WTC11 (cell line): ENCODE data around the gene LRMDA. TPM values are rescaled to one million over a fixed set of nuclear protein-coding genes. Genes with fewer than 3 reads are reported as not detected.

Experiments used
- ATAC-seq: fragments of 200-7000 bp; cut with Tn5 transposase; 2 replicates; pipeline ENCODE4 v1.10.0; 2021; ENCODE audit warnings: mild to moderate bottlenecking, moderate library complexity
- CTCF ChIA-PET: fragments of 300-600 bp; sonication (Branson Sonifier 250); formaldehyde crosslinking; loops from one replicate; lab custom pipeline; 2021; ENCODE audit warnings: antibody characterized with exemption; lab: Charles Lee
- POLR2A ChIA-PET: fragments of 350-600 bp; sonication (Branson Sonifier 250); formaldehyde crosslinking; loops from one replicate; lab custom pipeline; 2021; ENCODE audit warnings: antibody characterized with exemption; lab: Charles Lee
- DNase-seq: peaks from one replicate; pipeline ENCODE4 v3.0.0; 2021; ENCODE audit warnings: low spot score
- H3K27ac Mint-ChIP-seq: 2 replicates; pipeline ENCODE4 v1.8.0; 2021; ENCODE audit warnings: mixed read lengths
- H3K27me3 Mint-ChIP-seq: 2 replicates; pipeline ENCODE4 v1.8.0; 2021; ENCODE audit warnings: low read depth, mild to moderate bottlenecking, moderate library complexity, mixed read lengths
- H3K36me3 Mint-ChIP-seq: 2 replicates; pipeline ENCODE4 v1.8.0; 2021; ENCODE audit warnings: mixed read lengths
- H3K4me1 Mint-ChIP-seq: 2 replicates; pipeline ENCODE4 v1.8.0; 2022; ENCODE audit warnings: mixed read lengths
- H3K4me3 Mint-ChIP-seq: 2 replicates; pipeline ENCODE4 v1.8.0; 2021; ENCODE audit warnings: mild to moderate bottlenecking, moderate library complexity, mixed read lengths
- H3K9me3 Mint-ChIP-seq: 2 replicates; pipeline ENCODE4 v1.8.0; 2021; ENCODE audit warnings: mixed read lengths
- ARID4B ChIP-seq: sonication (generic); formaldehyde crosslinking; IDR thresholded peaks from 2 replicates; pipeline ENCODE4 v1.8.0; 2023; ENCODE audit warnings: missing genetic modification reagents, mild to moderate bottlenecking, borderline replicate concordance
- CREB1 ChIP-seq: sonication (generic); formaldehyde crosslinking; IDR thresholded peaks from 2 replicates; pipeline ENCODE4 v1.8.0; 2023; ENCODE audit warnings: mild to moderate bottlenecking, missing genetic modification reagents
- CREM ChIP-seq: sonication (generic); formaldehyde crosslinking; IDR thresholded peaks from 2 replicates; pipeline ENCODE4 v1.8.1; 2022; ENCODE audit warnings: mild to moderate bottlenecking, missing genetic modification reagents, moderate library complexity
- E2F1 ChIP-seq: sonication (generic); formaldehyde crosslinking; IDR thresholded peaks from 2 replicates; pipeline ENCODE4 v1.8.0; 2022; ENCODE audit warnings: mild to moderate bottlenecking, missing genetic modification reagents
- E2F5 ChIP-seq: sonication (generic); formaldehyde crosslinking; IDR thresholded peaks from 2 replicates; pipeline ENCODE4 v1.8.1; 2022; ENCODE audit warnings: mild to moderate bottlenecking, moderate library complexity, missing genetic modification reagents
- ELF4 ChIP-seq: sonication (generic); formaldehyde crosslinking; IDR thresholded peaks from 2 replicates; pipeline ENCODE4 v1.8.1; 2022; ENCODE audit warnings: low read depth, mild to moderate bottlenecking, moderate library complexity, missing genetic modification reagents
- EMX1 ChIP-seq: fragments of 250-450 bp; sonication (Bioruptor Pico); IDR thresholded peaks from 2 replicates; pipeline ENCODE4 v1.8.0; 2021; ENCODE audit warnings: mild to moderate bottlenecking
- ESRRA ChIP-seq: sonication (generic); formaldehyde crosslinking; IDR thresholded peaks from 2 replicates; pipeline ENCODE4 v1.8.1; 2022; ENCODE audit warnings: mild to moderate bottlenecking, missing genetic modification reagents, borderline replicate concordance
- GABPB1 ChIP-seq: sonication (generic); formaldehyde crosslinking; IDR thresholded peaks from 2 replicates; pipeline ENCODE4 v1.8.1; 2023; ENCODE audit warnings: mild to moderate bottlenecking, missing genetic modification reagents
- GRHL2 ChIP-seq: fragments of 250-450 bp; sonication (Bioruptor Pico); IDR thresholded peaks from 2 replicates; pipeline ENCODE4 v1.8.0; 2022; ENCODE audit warnings: mild to moderate bottlenecking, moderate library complexity; ENCODE audit not compliant: insufficient replicate concordance, severe bottlenecking
- HMGA2 ChIP-seq: fragments of 250-450 bp; sonication (Bioruptor Pico); IDR thresholded peaks from 2 replicates; pipeline ENCODE4 v1.4.0; 2021; ENCODE audit warnings: mild to moderate bottlenecking, moderate library complexity
- IRF1 ChIP-seq: sonication (generic); formaldehyde crosslinking; IDR thresholded peaks from 2 replicates; pipeline ENCODE4 v1.8.0; 2023; ENCODE audit warnings: missing genetic modification reagents
- IRF2 ChIP-seq: sonication (generic); formaldehyde crosslinking; IDR thresholded peaks from 2 replicates; pipeline ENCODE4 v1.8.0; 2022; ENCODE audit warnings: low read depth, missing genetic modification reagents, borderline replicate concordance
- JAZF1 ChIP-seq: fragments of 250-450 bp; sonication (Bioruptor Pico); IDR thresholded peaks from 2 replicates; pipeline ENCODE4 v1.9.0; 2021; ENCODE audit warnings: moderate library complexity, mild to moderate bottlenecking, inconsistent platforms
- MLX ChIP-seq: sonication (generic); formaldehyde crosslinking; IDR thresholded peaks from 2 replicates; pipeline ENCODE4 v1.8.1; 2023; ENCODE audit warnings: mild to moderate bottlenecking, missing genetic modification reagents, moderate library complexity
- MYBL2 ChIP-seq: sonication (generic); formaldehyde crosslinking; IDR thresholded peaks from 2 replicates; pipeline ENCODE4 v1.8.1; 2023; ENCODE audit warnings: mild to moderate bottlenecking, moderate library complexity, missing genetic modification reagents
- NFYB ChIP-seq: sonication (generic); formaldehyde crosslinking; conservative IDR thresholded peaks from 2 replicates; pipeline ENCODE4 v1.8.0; 2022; ENCODE audit warnings: low read depth, missing genetic modification reagents
- SMAD3 ChIP-seq: sonication (generic); formaldehyde crosslinking; IDR thresholded peaks from 2 replicates; pipeline ENCODE4 v1.8.0; 2022; ENCODE audit warnings: missing genetic modification reagents, mild to moderate bottlenecking, borderline replicate concordance
- SOX15 ChIP-seq: fragments of 250-450 bp; sonication (Bioruptor Pico); IDR thresholded peaks from 2 replicates; pipeline ENCODE4 v1.9.0; 2021; ENCODE audit warnings: mild to moderate bottlenecking
- SP1 ChIP-seq: sonication (generic); formaldehyde crosslinking; conservative IDR thresholded peaks from 2 replicates; pipeline ENCODE4 v1.8.1; 2022; ENCODE audit warnings: missing genetic modification reagents
- TP53 ChIP-seq: sonication (generic); formaldehyde crosslinking; IDR thresholded peaks from 2 replicates; pipeline ENCODE4 v1.8.1; 2023; ENCODE audit warnings: mild to moderate bottlenecking, missing genetic modification reagents
- USF1 ChIP-seq: sonication (generic); formaldehyde crosslinking; IDR thresholded peaks from 2 replicates; pipeline ENCODE4 v1.8.0; 2022; ENCODE audit warnings: mild to moderate bottlenecking, missing genetic modification reagents
- ZNF121 ChIP-seq: sonication (generic); formaldehyde crosslinking; IDR thresholded peaks from 2 replicates; pipeline ENCODE4 v1.8.0; 2023; ENCODE audit warnings: missing genetic modification reagents
- ZNF232 ChIP-seq: sonication (generic); formaldehyde crosslinking; IDR thresholded peaks from 2 replicates; pipeline ENCODE4 v1.8.0; 2022; ENCODE audit warnings: mild to moderate bottlenecking, missing genetic modification reagents
- ZNF396 ChIP-seq: fragments of 250-450 bp; sonication (Bioruptor Pico); IDR thresholded peaks from 2 replicates; pipeline ENCODE4 v1.8.0; 2021; ENCODE audit warnings: mild to moderate bottlenecking, moderate library complexity, borderline replicate concordance
- ZNF416 ChIP-seq: fragments of 250-450 bp; sonication (Bioruptor Pico); IDR thresholded peaks from 2 replicates; pipeline ENCODE4 v1.9.0; 2021; ENCODE audit warnings: mild to moderate bottlenecking, inconsistent platforms
- ZNF423 ChIP-seq: fragments of 250-450 bp; sonication (Bioruptor Pico); IDR thresholded peaks from 2 replicates; pipeline ENCODE4 v2.1.2; 2022; ENCODE audit warnings: mild to moderate bottlenecking, moderate library complexity
- ZNF425 ChIP-seq: fragments of 250-450 bp; sonication (Bioruptor Pico); conservative IDR thresholded peaks from 2 replicates; pipeline ENCODE4 v1.9.0; 2021; ENCODE audit warnings: mild to moderate bottlenecking
- total RNA-seq: library from RNA; stranded (reverse); gene quantifications from 3 replicates; pipeline ENCODE4 v1.2.3, GENCODE V29; 2021

Gene LRMDA
- total RNA-seq, 1 experiment from 2014 or later = 0.92 TPM

- Mint-ChIP-seq H3K27me3 (no peaks in the 10 kb centered on the region), H3K36me3 (no peaks in the 10 kb centered on the region), H3K4me3 (no peak overlapping the region), H3K27ac (no peak overlapping the region), H3K9me3 (no peaks in the 10 kb centered on the region), H3K4me1 (no peaks in the 10 kb centered on the region)
- TF ChIP-seq USF1 (CRISPR knock-in tag) (no peak), IRF2 (CRISPR knock-in tag) (no peak), TP53 (CRISPR knock-in tag) (no peak), ZNF416 (CRISPR knock-in tag) (no peak), SOX15 (no peak), GABPB1 (CRISPR knock-in tag) (no peak), CREM (CRISPR knock-in tag) (no peak), MLX (no peak), GRHL2 (CRISPR knock-in tag) (no peak), CREB1 (no peak), SP1 (CRISPR knock-in tag) (no peak), ZNF396 (CRISPR knock-in tag) (no peak), ZNF232 (CRISPR knock-in tag) (no peak), E2F1 (no peak), E2F5 (CRISPR knock-in tag) (no peak), ZNF121 (CRISPR knock-in tag) (no peak), NFYB (CRISPR knock-in tag) (no peak), ZNF423 (CRISPR knock-in tag) (no peak), ESRRA (CRISPR knock-in tag) (no peak), EMX1 (CRISPR knock-in tag) (no peak)
- DNase-seq = no peak
- ChIA-PET POLR2A (no interaction called here), CTCF (interaction anchor here (2.0 kb wide), 1 partner anchor 9 kb away, joined by 10 read pairs; no protein-coding TSS in a partner anchor)
- ATAC-seq = no peak
Measured at GRCh38 chr10:76324283-76324682, 892.9 kb downstream of the LRMDA start.

GRCh38 chr10:76327441-76327840 lies 896.0 kb downstream of the LRMDA start:
- H3K27ac Mint-ChIP-seq = no peak overlapping the region
- no peaks in the 10 kb centered on the region for H3K36me3 Mint-ChIP-seq
- H3K27me3 Mint-ChIP-seq = no peaks in the 10 kb centered on the region
- no peak overlapping the region for H3K4me3 Mint-ChIP-seq
- POLR2A ChIA-PET = no interaction called here
- CTCF ChIA-PET = no interaction called here
- H3K4me1 Mint-ChIP-seq = peaks cover 15% of the 10 kb centered on the region
- ATAC-seq (no peak), DNase-seq (no peak)
- H3K9me3 Mint-ChIP-seq = no peaks in the 10 kb centered on the region
- TF ChIP-seq HMGA2 (CRISPR knock-in tag) (no peak), IRF1 (no peak), ELF4 (no peak), SMAD3 (CRISPR knock-in tag) (no peak), NFYB (CRISPR knock-in tag) (no peak), JAZF1 (no peak), MYBL2 (no peak), ARID4B (CRISPR knock-in tag) (no peak), ZNF425 (CRISPR knock-in tag) (no peak), CREB1 (no peak), GABPB1 (CRISPR knock-in tag) (no peak)
